Measurements from ENCODE around the gene CFAP45.

CFAP45 gene

GRCh38 chr1:159923203-159924024 lies 23.4 kb upstream of the CFAP45 start:
- DNase-seq (ENCODE audit: low spot score): peak; percentile 70

GRCh38 chr1:159922511-159923202 lies 22.7 kb upstream of the CFAP45 start:
- DNase-seq (ENCODE audit: low spot score): peak; percentile 73

GRCh38 chr1:159921700-159922504 lies 21.9 kb upstream of the CFAP45 start:
- peak; percentile 37 for DNase-seq (ENCODE audit: low spot score)

GRCh38 chr1:159921251-159921650 lies 21.3 kb upstream of the CFAP45 start:
- DNase-seq (ENCODE audit: low spot score): no peak

- DNase-seq (ENCODE audit: low spot score): no peak
These were observed 20.7 kb upstream of the CFAP45 start for GRCh38 chr1:159920651-159921050.

GRCh38 chr1:159920202-159920601 lies 20.2 kb upstream of the CFAP45 start:
- no peak for DNase-seq (ENCODE audit: low spot score)

- no peak for DNase-seq (ENCODE audit: low spot score)
These were observed 19.4 kb upstream of the CFAP45 start for GRCh38 chr1:159919236-159919865.

GRCh38 chr1:159918352-159919200 lies 18.6 kb upstream of the CFAP45 start:
- DNase-seq (ENCODE audit: low spot score): no peak

- DNase-seq (ENCODE audit: low spot score): no peak
These were observed 17.8 kb upstream of the CFAP45 start for GRCh38 chr1:159917533-159918351.

- DNase-seq (ENCODE audit: low spot score): peak; percentile 75
These were observed 16.5 kb upstream of the CFAP45 start for GRCh38 chr1:159916242-159917051.

- no peak for DNase-seq (ENCODE audit: low spot score)
These were observed 15.7 kb upstream of the CFAP45 start for GRCh38 chr1:159915571-159916241.

GRCh38 chr1:159914252-159915018 lies 14.5 kb upstream of the CFAP45 start:
- DNase-seq (ENCODE audit: low spot score): no peak

- DNase-seq (ENCODE audit: low spot score): no peak
These were observed 13.7 kb upstream of the CFAP45 start for GRCh38 chr1:159913451-159914192.

GRCh38 chr1:159911326-159912070 lies 11.5 kb upstream of the CFAP45 start:
- DNase-seq (ENCODE audit: low spot score): no peak

- no peak for DNase-seq (ENCODE audit: low spot score)
These were observed 8.3 kb upstream of the CFAP45 start for GRCh38 chr1:159908031-159908940.

Measured in SK-N-DZ (cell line).